Activated CD8-positive, alpha-beta memory T cell treated with anti-CD3 and anti-CD28 coated beads, Interleukin-2, amount 10 ng/mL, durations not matched to agents 7 days and 5 days (primary cell): Measurements from ENCODE around the gene PRKX. TPM values are rescaled to one million over a fixed set of nuclear protein-coding genes. Genes with fewer than 3 reads are reported as not detected.
"Not testable (repeated sequence)": the region's sequence is repeated elsewhere in the genome, so short reads cannot be mapped to it uniquely, and the experiment has no call there.

Source experiments
- ATAC-seq: fragments of 150-1000 bp; cut with Tn5 transposase; one replicate; pipeline ENCODE4 v1.10.0; 2021; ENCODE audit warnings: moderate library complexity
- CTCF ChIA-PET: fragments of 350-600 bp; sonication (Branson Sonifier 250); formaldehyde crosslinking; loops from one replicate; lab custom pipeline; 2021; ENCODE audit warnings: antibody characterized with exemption; lab: Charles Lee
- DNase-seq: peaks from one replicate; pipeline ENCODE4 v3.0.0-alpha.2; 2020
- H3K27ac Mint-ChIP-seq: one replicate; pipeline ENCODE4 v1.8.0; 2021; ENCODE audit warnings: mild to moderate bottlenecking, mixed read lengths
- H3K27me3 Mint-ChIP-seq: one replicate; pipeline ENCODE4 v1.8.0; 2021; ENCODE audit warnings: mixed read lengths
- H3K36me3 Mint-ChIP-seq: one replicate; pipeline ENCODE4 v1.8.0; 2021; ENCODE audit warnings: mild to moderate bottlenecking, mixed read lengths
- H3K4me1 Mint-ChIP-seq: one replicate; pipeline ENCODE4 v1.8.0; 2021; ENCODE audit warnings: mixed read lengths
- H3K4me3 Mint-ChIP-seq: one replicate; pipeline ENCODE4 v1.8.0; 2021; ENCODE audit warnings: mild to moderate bottlenecking, moderate library complexity, mixed read lengths
- H3K9me3 Mint-ChIP-seq: one replicate; pipeline ENCODE4 v1.8.0; 2022; ENCODE audit warnings: low read depth, mixed read lengths
- total RNA-seq, 2 experiments: library from RNA; stranded (reverse); gene quantifications; one replicate each; pipeline ENCODE4 v1.2.3, GENCODE V29; 2021

The PRKX gene
- 10 to 100 TPM; 76.6 to 83.6 TPM for total RNA-seq

- DNase-seq (peak; percentile 72), ATAC-seq (peak; percentile 88)
- H3K4me1 Mint-ChIP-seq: peaks cover 23% of the 10 kb centered on the region
- H3K27me3 Mint-ChIP-seq: no peaks in the 10 kb centered on the region
- peak within 1 kb of the TSS; percentile 95 for H3K27ac Mint-ChIP-seq
- H3K4me3 Mint-ChIP-seq: peak within 1 kb of the TSS; percentile 95
- peaks cover 6% of the 10 kb centered on the region for H3K36me3 Mint-ChIP-seq
- CTCF ChIA-PET: interaction anchor here (1.0 kb wide), 1 partner anchor 14 kb away, joined by 3 read pairs; no protein-coding TSS in a partner anchor
- H3K9me3 Mint-ChIP-seq: no peaks in the 10 kb centered on the region
These were observed at the start of gene PRKX for GRCh38 chrX:3713225-3713936. Gene PRKX (minus strand): TSS chrX:3713649. CDS start chrX:3713253, 396 bp downstream.

GRCh38 chrX:3763111-3763510 lies 49.7 kb upstream of the PRKX start:
- DNase-seq (no peak), ATAC-seq (no peak)
- Mint-ChIP-seq H3K9me3 (peaks cover 3% of the 10 kb centered on the region), H3K27ac (no peak overlapping the region), H3K4me3 (no peak overlapping the region), H3K4me1 (no peaks in the 10 kb centered on the region), H3K27me3 (peaks cover 15% of the 10 kb centered on the region), H3K36me3 (peaks cover 3% of the 10 kb centered on the region)
- CTCF ChIA-PET: no interaction called here

- no peaks in the 10 kb centered on the region for H3K9me3 Mint-ChIP-seq
- DNase-seq: no peak
- CTCF ChIA-PET: no interaction called here
- H3K27me3 Mint-ChIP-seq: peaks cover 6% of the 10 kb centered on the region
- H3K27ac Mint-ChIP-seq: no peak overlapping the region
- no peak overlapping the region for H3K4me3 Mint-ChIP-seq
- no peaks in the 10 kb centered on the region for H3K4me1 Mint-ChIP-seq
- no peak for ATAC-seq
- no peaks in the 10 kb centered on the region for H3K36me3 Mint-ChIP-seq
These were observed 44.1 kb upstream of the PRKX start for GRCh38 chrX:3757510-3758025.

- DNase-seq (no peak), ATAC-seq (no peak)
- H3K36me3 Mint-ChIP-seq: peaks cover 21% of the 10 kb centered on the region
- H3K4me3 Mint-ChIP-seq: no peak overlapping the region
- CTCF ChIA-PET: no interaction called here
- H3K27me3 Mint-ChIP-seq: no peaks in the 10 kb centered on the region
- peaks cover 30% of the 10 kb centered on the region for H3K4me1 Mint-ChIP-seq
- peak overlapping the region; percentile 15 for H3K27ac Mint-ChIP-seq
- no peaks in the 10 kb centered on the region for H3K9me3 Mint-ChIP-seq
These were observed 34.7 kb upstream of the PRKX start for GRCh38 chrX:3748052-3748559.

GRCh38 chrX:3743801-3744439 lies 30.5 kb upstream of the PRKX start:
- no peaks in the 10 kb centered on the region for H3K27me3 Mint-ChIP-seq
- peaks cover 40% of the 10 kb centered on the region for H3K4me1 Mint-ChIP-seq
- DNase-seq (peak; percentile 82), ATAC-seq (peak; percentile 91)
- peaks cover 27% of the 10 kb centered on the region for H3K36me3 Mint-ChIP-seq
- H3K9me3 Mint-ChIP-seq: peaks cover 5% of the 10 kb centered on the region
- peak overlapping the region; percentile 89 for H3K27ac Mint-ChIP-seq
- H3K4me3 Mint-ChIP-seq: peak overlapping the region; percentile 67
- CTCF ChIA-PET: no interaction called here

GRCh38 chrX:3740946-3741345 lies 27.5 kb upstream of the PRKX start:
- CTCF ChIA-PET: interaction anchor here (0.6 kb wide), 1 partner anchor 34 kb away, joined by 3 read pairs; no protein-coding TSS in a partner anchor
- not testable (repeated sequence) for ATAC-seq, H3K4me3 Mint-ChIP-seq, H3K9me3 Mint-ChIP-seq, H3K27me3 Mint-ChIP-seq, H3K27ac Mint-ChIP-seq, DNase-seq
- peaks cover 22% of the 10 kb centered on the region for H3K36me3 Mint-ChIP-seq
- peaks cover 33% of the 10 kb centered on the region for H3K4me1 Mint-ChIP-seq

GRCh38 chrX:3738509-3738908 lies 25.1 kb upstream of the PRKX start:
- Mint-ChIP-seq H3K36me3 (peaks cover 11% of the 10 kb centered on the region), H3K27me3 (no peaks in the 10 kb centered on the region), H3K9me3 (peaks cover 5% of the 10 kb centered on the region), H3K4me1 (peaks cover 25% of the 10 kb centered on the region), H3K4me3 (no peak overlapping the region), H3K27ac (peak overlapping the region; percentile 72)
- no peak for DNase-seq
- peak; percentile 75 for ATAC-seq
- CTCF ChIA-PET: no interaction called here

GRCh38 chrX:3736536-3736935 lies 23.1 kb upstream of the PRKX start:
- H3K4me3 Mint-ChIP-seq, CTCF ChIA-PET, H3K9me3 Mint-ChIP-seq, H3K27ac Mint-ChIP-seq, ATAC-seq, H3K27me3 Mint-ChIP-seq, DNase-seq: not testable (repeated sequence)
- Mint-ChIP-seq H3K4me1 (peaks cover 25% of the 10 kb centered on the region), H3K36me3 (peaks cover 11% of the 10 kb centered on the region)

GRCh38 chrX:3735891-3736290 lies 22.4 kb upstream of the PRKX start:
- DNase-seq, H3K27ac Mint-ChIP-seq, ATAC-seq, H3K4me3 Mint-ChIP-seq, CTCF ChIA-PET, H3K9me3 Mint-ChIP-seq, H3K27me3 Mint-ChIP-seq: not testable (repeated sequence)
- H3K4me1 Mint-ChIP-seq: peaks cover 25% of the 10 kb centered on the region
- peaks cover 11% of the 10 kb centered on the region for H3K36me3 Mint-ChIP-seq

GRCh38 chrX:3734456-3734855 lies 21.0 kb upstream of the PRKX start:
- H3K4me3 Mint-ChIP-seq, H3K9me3 Mint-ChIP-seq, H3K36me3 Mint-ChIP-seq, CTCF ChIA-PET, H3K27me3 Mint-ChIP-seq, H3K27ac Mint-ChIP-seq: not testable (repeated sequence)
- ATAC-seq: peak; percentile 27
- H3K4me1 Mint-ChIP-seq: peaks cover 24% of the 10 kb centered on the region
- peak; percentile 42 for DNase-seq

- Mint-ChIP-seq H3K9me3 (no peaks in the 10 kb centered on the region), H3K27me3 (no peaks in the 10 kb centered on the region), H3K36me3 (no peaks in the 10 kb centered on the region), H3K27ac (no peak overlapping the region), H3K4me1 (peaks cover 11% of the 10 kb centered on the region), H3K4me3 (no peak overlapping the region)
- ATAC-seq: no peak
- CTCF ChIA-PET: no interaction called here
- no peak for DNase-seq
These were observed 19.6 kb upstream of the PRKX start for GRCh38 chrX:3733043-3733430.

- H3K27me3 Mint-ChIP-seq, H3K9me3 Mint-ChIP-seq, H3K36me3 Mint-ChIP-seq, CTCF ChIA-PET, ATAC-seq, H3K4me3 Mint-ChIP-seq, H3K27ac Mint-ChIP-seq, DNase-seq: not testable (repeated sequence)
- peaks cover 11% of the 10 kb centered on the region for H3K4me1 Mint-ChIP-seq
These were observed 19.0 kb upstream of the PRKX start for GRCh38 chrX:3732326-3733042.

- Mint-ChIP-seq H3K4me3 (no peak overlapping the region), H3K36me3 (no peaks in the 10 kb centered on the region), H3K27ac (no peak overlapping the region), H3K27me3 (no peaks in the 10 kb centered on the region), H3K4me1 (peaks cover 3% of the 10 kb centered on the region), H3K9me3 (no peaks in the 10 kb centered on the region)
- ATAC-seq: no peak
- DNase-seq: no peak
- CTCF ChIA-PET: no interaction called here
These were observed 15.0 kb upstream of the PRKX start for GRCh38 chrX:3728454-3728853.
